Cardiac fibroblast (primary cell): ENCODE measurements around the gene ITK.
A peak's percentile ranks its signal among the peaks of the same experiment; 100 is the strongest.

Experiments
- DNase-seq, 2 donors: peaks; one replicate each; pipeline versions ENCODE4 v3.0.0 to v3.0.0-alpha.2; 2010; ENCODE audit warnings: low read depth in 2 of 2
- H3K4me3 ChIP-seq, 2 donors: replicated peaks in 1 of 2; 1 replicate in 1 of 2; 2 replicates in 1 of 2; pipeline ENCODE4 v1.5.1; 2011; ENCODE audit warnings: low read depth in 2 of 2, low read length in 2 of 2, mild to moderate bottlenecking in 2 of 2, moderate library complexity in 1 of 2
- CTCF ChIP-seq: IDR thresholded peaks from one replicate; pipeline ENCODE4 v1.5.1; 2011; ENCODE audit warnings: low read depth, mild to moderate bottlenecking, low read length, inconsistent platforms

ITK gene

GRCh38 chr5:157167214-157167621, 13.4 kb upstream of the ITK start:
- DNase-seq: peak in 1 of 2 donors; percentile 2
- no peak overlapping the region for H3K4me3 ChIP-seq
- no peak for TF ChIP-seq CTCF

- no peak for TF ChIP-seq CTCF
- no peak for DNase-seq
- no peak overlapping the region for H3K4me3 ChIP-seq
Observed at GRCh38 chr5:157168286-157168685, 12.4 kb upstream of the ITK start.

- DNase-seq: no peak
- TF ChIP-seq CTCF: no peak
- H3K4me3 ChIP-seq: no peak overlapping the region
Observed at GRCh38 chr5:157172403-157172802, 8.2 kb upstream of the ITK start.

GRCh38 chr5:157175071-157175612, 5.5 kb upstream of the ITK start:
- no peak overlapping the region for H3K4me3 ChIP-seq
- DNase-seq: no peak
- no peak for TF ChIP-seq CTCF

- H3K4me3 ChIP-seq: no peak overlapping the region
- DNase-seq: no peak
- TF ChIP-seq CTCF: no peak
Observed at GRCh38 chr5:157177953-157178352, 2.7 kb upstream of the ITK start.

- H3K4me3 ChIP-seq: no peak overlapping the region
- TF ChIP-seq CTCF: no peak
- no peak for DNase-seq
Observed at GRCh38 chr5:157178966-157179365, 1.7 kb upstream of the ITK start.

- TF ChIP-seq CTCF: no peak
- DNase-seq: no peak
- H3K4me3 ChIP-seq: no peak overlapping the region
Observed at GRCh38 chr5:157182143-157182757, 1.6 kb downstream of the ITK start.
